ENCODE data around the gene CCDC15. TPM values are rescaled to one million over a fixed set of nuclear protein-coding genes. Genes with fewer than 3 reads are reported as not detected.

CCDC15 gene
- total RNA-seq, 1 experiment from 2014 or later: 8.6 TPM

GRCh38 chr11:124950601-124951330 lies 3.2 kb upstream of the CCDC15 start:
- no peak for TF ChIP-seq EZH2 (IDR thresholded peaks at IDR 0.05; ENCODE audit: low read length, unreplicated experiment)
- TF ChIP-seq, protein P1, sequence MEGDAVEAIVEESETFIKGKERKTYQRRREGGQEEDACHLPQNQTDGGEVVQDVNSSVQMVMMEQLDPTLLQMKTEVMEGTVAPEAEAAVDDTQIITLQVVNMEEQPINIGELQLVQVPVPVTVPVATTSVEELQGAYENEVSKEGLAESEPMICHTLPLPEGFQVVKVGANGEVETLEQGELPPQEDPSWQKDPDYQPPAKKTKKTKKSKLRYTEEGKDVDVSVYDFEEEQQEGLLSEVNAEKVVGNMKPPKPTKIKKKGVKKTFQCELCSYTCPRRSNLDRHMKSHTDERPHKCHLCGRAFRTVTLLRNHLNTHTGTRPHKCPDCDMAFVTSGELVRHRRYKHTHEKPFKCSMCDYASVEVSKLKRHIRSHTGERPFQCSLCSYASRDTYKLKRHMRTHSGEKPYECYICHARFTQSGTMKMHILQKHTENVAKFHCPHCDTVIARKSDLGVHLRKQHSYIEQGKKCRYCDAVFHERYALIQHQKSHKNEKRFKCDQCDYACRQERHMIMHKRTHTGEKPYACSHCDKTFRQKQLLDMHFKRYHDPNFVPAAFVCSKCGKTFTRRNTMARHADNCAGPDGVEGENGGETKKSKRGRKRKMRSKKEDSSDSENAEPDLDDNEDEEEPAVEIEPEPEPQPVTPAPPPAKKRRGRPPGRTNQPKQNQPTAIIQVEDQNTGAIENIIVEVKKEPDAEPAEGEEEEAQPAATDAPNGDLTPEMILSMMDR (conservative IDR thresholded peaks at IDR 0.05; ENCODE audit: low read depth, low read length): no peak
- no peak for TF ChIP-seq EZH2phosphoT487 (IDR thresholded peaks at IDR 0.05; ENCODE audit: borderline replicate concordance, low read length)
- Histone ChIP-seq H3K79me2 (ENCODE audit: low read length) (peaks cover 13% of the 10 kb centered on the region), H3K4me3 (ENCODE audit: low read length) (no peak overlapping the region), H3K27ac (ENCODE audit: low read length) (no peak overlapping the region), H3K9me2 (replicated peaks; ENCODE audit: low read length) (no peaks in the 10 kb centered on the region), H3F3A (ENCODE audit: low read length, unreplicated experiment) (no peaks in the 10 kb centered on the region), H3K36me3 (ENCODE audit: low read depth, low read length) (no peaks in the 10 kb centered on the region), H3K9ac (ENCODE audit: low read length) (no peak overlapping the region), H2AFZ (ENCODE audit: low read length) (no peak overlapping the region), H3K9me3 (ENCODE audit: low read length) (no peaks in the 10 kb centered on the region), H3K4me1 (ENCODE audit: insufficient read depth, low read length) (peaks cover 27% of the 10 kb centered on the region), H3K4me2 (ENCODE audit: low read length) (no peak overlapping the region), H4K20me1 (ENCODE audit: low read length) (no peaks in the 10 kb centered on the region), H3K27me3 (ENCODE audit: low read length) (no peaks in the 10 kb centered on the region)
- ChIA-PET CTCF (no interaction called here), POLR2A (ENCODE audit: unreplicated experiment) (no interaction called here)
- intact Hi-C loops (cut with micrococcal nuclease): loop anchor here (5.0 kb wide), 1 partner anchor 328 kb away; the partner anchor contains the start of gene TBRG1
- ATAC-seq: no peak
- BruUV-seq (replicated peaks): no TSS peak
- no peak for DNase-seq

DNA sequence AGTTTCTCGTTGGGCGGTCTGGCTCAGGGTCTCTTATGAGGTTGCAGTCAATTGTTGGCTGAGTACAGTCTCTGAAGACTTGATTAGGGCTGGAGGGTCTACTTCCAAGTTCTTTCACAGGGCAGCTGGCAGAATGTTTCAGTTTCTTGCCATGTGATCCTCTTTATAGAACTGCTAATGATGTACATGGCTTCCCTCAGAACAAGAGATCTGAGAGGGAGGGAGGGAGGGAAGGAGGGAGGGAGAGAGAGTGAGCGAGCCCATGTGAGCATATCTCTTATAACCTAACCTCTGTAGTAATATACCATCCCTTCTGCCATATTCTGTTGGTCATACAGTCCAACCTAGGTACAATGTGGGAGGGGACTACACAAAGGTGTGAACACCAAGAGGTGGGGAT lies 2.7 kb upstream of the CCDC15 start:
- H3K27me3 ChIP-seq (ENCODE audit: low read length): no peaks in the 10 kb centered on the region
- H3K9ac ChIP-seq (ENCODE audit: low read length): no peak overlapping the region
- ATAC-seq: no peak
- BruUV-seq (replicated peaks): no TSS peak
- no peaks in the 10 kb centered on the region for H4K20me1 ChIP-seq (ENCODE audit: low read length)
- H3K79me2 ChIP-seq (ENCODE audit: low read length): peaks cover 13% of the 10 kb centered on the region
- no peaks in the 10 kb centered on the region for H3F3A ChIP-seq (ENCODE audit: low read length, unreplicated experiment)
- TF ChIP-seq EZH2phosphoT487 (IDR thresholded peaks at IDR 0.05; ENCODE audit: borderline replicate concordance, low read length): no peak
- TF ChIP-seq, protein P1 (conservative IDR thresholded peaks at IDR 0.05; ENCODE audit: low read depth, low read length): no peak
- no peak for TF ChIP-seq EZH2 (IDR thresholded peaks at IDR 0.05; ENCODE audit: low read length, unreplicated experiment)
- no peaks in the 10 kb centered on the region for H3K36me3 ChIP-seq (ENCODE audit: low read depth, low read length)
- no peaks in the 10 kb centered on the region for H3K9me3 ChIP-seq (ENCODE audit: low read length)
- H3K4me2 ChIP-seq (ENCODE audit: low read length): no peak overlapping the region
- H3K27ac ChIP-seq (ENCODE audit: low read length): no peak overlapping the region
- CTCF ChIA-PET: no interaction called here
- intact Hi-C loops (cut with micrococcal nuclease): loop anchor here (5.0 kb wide), 1 partner anchor 329 kb away; the partner anchor contains the start of gene TBRG1
- H3K4me3 ChIP-seq (ENCODE audit: low read length): no peak overlapping the region
- H2AFZ ChIP-seq (ENCODE audit: low read length): no peak overlapping the region
- H3K9me2 ChIP-seq (replicated peaks; ENCODE audit: low read length): no peaks in the 10 kb centered on the region
- peaks cover 28% of the 10 kb centered on the region for H3K4me1 ChIP-seq (ENCODE audit: insufficient read depth, low read length)
- no peak for DNase-seq
- POLR2A ChIA-PET (ENCODE audit: unreplicated experiment): no interaction called here

- CTCF ChIA-PET: interaction anchor here (1.3 to 2.1 kb wide), 2 partner anchors 56 to 78 kb away, joined by 8 to 12 read pairs; partner anchors contain the start of gene ROBO4
These were observed 571 bp downstream of the CCDC15 start for GRCh38 chr11:124954590-124954955.

More at GRCh38 chr11:124954590-124954955, 571 bp downstream of the CCDC15 start:
- H3K9ac ChIP-seq (ENCODE audit: low read length): peak overlapping the region; percentile 86
- peaks cover 13% of the 10 kb centered on the region for H3K79me2 ChIP-seq (ENCODE audit: low read length)
- ATAC-seq (no peak), DNase-seq (peak; percentile 12)
- peaks cover 24% of the 10 kb centered on the region for H3K4me1 ChIP-seq (ENCODE audit: insufficient read depth, low read length)
- H4K20me1 ChIP-seq (ENCODE audit: low read length): no peaks in the 10 kb centered on the region
- no peaks in the 10 kb centered on the region for H3K9me2 ChIP-seq (replicated peaks; ENCODE audit: low read length)
- no peaks in the 10 kb centered on the region for H3K9me3 ChIP-seq (ENCODE audit: low read length)
- no peaks in the 10 kb centered on the region for H3K27me3 ChIP-seq (ENCODE audit: low read length)
- intact Hi-C loops (cut with micrococcal nuclease): loop anchor here (1.0 to 5.0 kb wide), 3 partner anchors 54 to 332 kb away; partner anchors contain the start of gene TBRG1
- peak overlapping the region; percentile 92 for H2AFZ ChIP-seq (ENCODE audit: low read length)
- H3F3A ChIP-seq (ENCODE audit: low read length, unreplicated experiment): no peaks in the 10 kb centered on the region
- peak overlapping the region; percentile 76 for H3K4me3 ChIP-seq (ENCODE audit: low read length)
- H3K27ac ChIP-seq (ENCODE audit: low read length): peak overlapping the region; percentile 70
- POLR2A ChIA-PET (ENCODE audit: unreplicated experiment): interaction anchor here (1.0 to 1.4 kb wide), 2 partner anchors 52 to 56 kb away, joined by 3 to 7 read pairs; no protein-coding TSS in a partner anchor
- BruUV-seq (replicated peaks): no TSS peak
- H3K4me2 ChIP-seq (ENCODE audit: low read length): peak overlapping the region; percentile 97
- no peak for TF ChIP-seq EZH2 (IDR thresholded peaks at IDR 0.05; ENCODE audit: low read length, unreplicated experiment)
- TF ChIP-seq, protein P1 (conservative IDR thresholded peaks at IDR 0.05; ENCODE audit: low read depth, low read length): no peak
- TF ChIP-seq EZH2phosphoT487 (IDR thresholded peaks at IDR 0.05; ENCODE audit: borderline replicate concordance, low read length): no peak
- 0 out of 2 replicates have a peak, but pooled peaks cover under 1% of the 10 kb centered on the region for H3K36me3 ChIP-seq (ENCODE audit: low read depth, low read length)

All from PC-3 (cell line).